Neural progenitor cell (in vitro differentiated cells): ENCODE results near the gene ZG16.

Source experiments
- CTCF ChIP-seq: fragments of 200-600 bp; sonication (generic); IDR thresholded peaks from 2 replicates; pipeline ENCODE4 v1.5.1; 2017; ENCODE audit warnings: antibody characterized with exemption, mild to moderate bottlenecking
- EZH2 ChIP-seq: fragments of 200-600 bp; sonication (generic); IDR thresholded peaks from 2 replicates; pipeline ENCODE4 v1.6.1; 2017; ENCODE audit warnings: antibody characterized with exemption, mild to moderate bottlenecking, moderate library complexity
- EZH2phosphoT487 ChIP-seq: fragments of 200-600 bp; sonication (generic); IDR thresholded peaks from 2 replicates; pipeline ENCODE4 v1.6.1; 2017; ENCODE audit warnings: antibody characterized with exemption

GRCh38 chr16:29824589-29825144, 46.6 kb downstream of the ZG16 start:
- TF ChIP-seq CTCF: no peak
- no peak for TF ChIP-seq EZH2
- TF ChIP-seq EZH2phosphoT487: no peak
